Trophoblast cell (in vitro differentiated cells and primary cell): Measurements from ENCODE around the gene KPNB1.

Experiments
- DNase-seq, 2 donors: peaks; one replicate each; pipeline ENCODE4 v3.0.0-alpha.2; 2016
- H2AFZ ChIP-seq: 2 replicates; pipeline ENCODE4 v1.6.1; 2013; ENCODE audit warnings: low read length, moderate library complexity, mild to moderate bottlenecking; ENCODE audit not compliant: insufficient read depth, poor library complexity
- H2AK5ac ChIP-seq: 2 replicates; pipeline ENCODE4 v1.6.1; 2013; ENCODE audit warnings: mild to moderate bottlenecking, low read length
- H2BK120ac ChIP-seq: 2 replicates; pipeline ENCODE4 v1.6.1; 2013; ENCODE audit warnings: low read length, mild to moderate bottlenecking, moderate library complexity; ENCODE audit not compliant: insufficient read depth, poor library complexity
- H2BK12ac ChIP-seq: 2 replicates; pipeline ENCODE4 v1.6.1; 2013; ENCODE audit warnings: mild to moderate bottlenecking, low read length, moderate library complexity
- H2BK5ac ChIP-seq: 2 replicates; pipeline ENCODE4 v1.6.1; 2013; ENCODE audit warnings: low read length, low read depth, moderate library complexity, mild to moderate bottlenecking; ENCODE audit not compliant: poor library complexity
- H3K14ac ChIP-seq: 2 replicates; pipeline ENCODE4 v1.6.1; 2013; ENCODE audit warnings: mild to moderate bottlenecking, low read length
- H3K18ac ChIP-seq: 2 replicates; pipeline ENCODE4 v1.6.1; 2013; ENCODE audit warnings: mild to moderate bottlenecking, low read length
- H3K23ac ChIP-seq: 2 replicates; pipeline ENCODE4 v1.6.1; 2013; ENCODE audit warnings: low read length
- H3K27ac ChIP-seq: 2 replicates; pipeline ENCODE4 v1.5.1; 2013; ENCODE audit warnings: low read depth, mild to moderate bottlenecking, inconsistent platforms, low read length, moderate library complexity
- H3K27me3 ChIP-seq: 2 replicates; pipeline ENCODE4 v1.6.1; 2013; ENCODE audit warnings: inconsistent platforms, mild to moderate bottlenecking, low read length, moderate library complexity; ENCODE audit not compliant: insufficient read depth
- H3K36me3 ChIP-seq, 2 experiments: 1 replicate in 1 of 2; 2 replicates in 1 of 2; pipeline ENCODE4 v1.6.1; 2013; ENCODE audit warnings: low read length in 2 of 2, mild to moderate bottlenecking in 2 of 2, moderate library complexity in 1 of 2; ENCODE audit not compliant: insufficient read depth in 2 of 2, control insufficient read depth in 1 of 2
- H3K4ac ChIP-seq: 2 replicates; pipeline ENCODE4 v1.6.1; 2013; ENCODE audit warnings: low read depth, mild to moderate bottlenecking, low read length, moderate library complexity
- H3K4me1 ChIP-seq, 2 experiments: 1 replicate in 1 of 2; 2 replicates in 1 of 2; pipeline ENCODE4 v1.6.1; 2013; ENCODE audit warnings: low read length in 2 of 2, mild to moderate bottlenecking in 2 of 2, moderate library complexity in 1 of 2; ENCODE audit not compliant: insufficient read depth in 2 of 2, control insufficient read depth in 1 of 2
- H3K4me2 ChIP-seq: 2 replicates; pipeline ENCODE4 v1.6.1; 2013; ENCODE audit warnings: inconsistent platforms, mild to moderate bottlenecking, low read length, moderate library complexity
- H3K4me3 ChIP-seq: 2 replicates; pipeline ENCODE4 v1.5.1; 2013; ENCODE audit warnings: mild to moderate bottlenecking, low read depth, low read length, inconsistent platforms
- H3K79me1 ChIP-seq: one replicate; pipeline ENCODE4 v1.6.1; 2013; ENCODE audit warnings: low read length
- H3K79me2 ChIP-seq: 2 replicates; pipeline ENCODE4 v1.6.1; 2013; ENCODE audit warnings: low read length, mild to moderate bottlenecking; ENCODE audit not compliant: control insufficient read depth, insufficient read depth, poor library complexity
- H3K9ac ChIP-seq: 2 replicates; pipeline ENCODE4 v1.6.1; 2013; ENCODE audit warnings: mild to moderate bottlenecking, low read length
- H3K9me3 ChIP-seq: 2 replicates; pipeline ENCODE4 v1.6.1; 2013; ENCODE audit warnings: low read depth, mild to moderate bottlenecking, control low read depth, inconsistent platforms, low read length; ENCODE audit not compliant: insufficient read depth
- H4K12ac ChIP-seq: 2 replicates; pipeline ENCODE4 v1.6.1; 2013; ENCODE audit warnings: low read depth, mild to moderate bottlenecking, low read length, moderate library complexity
- H4K8ac ChIP-seq: 2 replicates; pipeline ENCODE4 v1.6.1; 2013; ENCODE audit warnings: low read depth, mild to moderate bottlenecking, low read length, moderate library complexity
- H4K91ac ChIP-seq: one replicate; pipeline ENCODE4 v1.6.1; 2013; ENCODE audit warnings: low read depth, mild to moderate bottlenecking, low read length, moderate library complexity
- WGBS: extraction: QIAGEN DNeasy Blood & Tissue Kit; methylation state at CpG from one replicate; pipeline ENCODE4 v1.1.7; 2013; ENCODE audit warnings: missing lambda C conversion rate; ENCODE audit not compliant: insufficient read length, insufficient coverage; ENCODE audit errors: extremely low coverage; 5-methylcytosine and 5-hydroxymethylcytosine counted together

The KPNB1 gene

DNA sequence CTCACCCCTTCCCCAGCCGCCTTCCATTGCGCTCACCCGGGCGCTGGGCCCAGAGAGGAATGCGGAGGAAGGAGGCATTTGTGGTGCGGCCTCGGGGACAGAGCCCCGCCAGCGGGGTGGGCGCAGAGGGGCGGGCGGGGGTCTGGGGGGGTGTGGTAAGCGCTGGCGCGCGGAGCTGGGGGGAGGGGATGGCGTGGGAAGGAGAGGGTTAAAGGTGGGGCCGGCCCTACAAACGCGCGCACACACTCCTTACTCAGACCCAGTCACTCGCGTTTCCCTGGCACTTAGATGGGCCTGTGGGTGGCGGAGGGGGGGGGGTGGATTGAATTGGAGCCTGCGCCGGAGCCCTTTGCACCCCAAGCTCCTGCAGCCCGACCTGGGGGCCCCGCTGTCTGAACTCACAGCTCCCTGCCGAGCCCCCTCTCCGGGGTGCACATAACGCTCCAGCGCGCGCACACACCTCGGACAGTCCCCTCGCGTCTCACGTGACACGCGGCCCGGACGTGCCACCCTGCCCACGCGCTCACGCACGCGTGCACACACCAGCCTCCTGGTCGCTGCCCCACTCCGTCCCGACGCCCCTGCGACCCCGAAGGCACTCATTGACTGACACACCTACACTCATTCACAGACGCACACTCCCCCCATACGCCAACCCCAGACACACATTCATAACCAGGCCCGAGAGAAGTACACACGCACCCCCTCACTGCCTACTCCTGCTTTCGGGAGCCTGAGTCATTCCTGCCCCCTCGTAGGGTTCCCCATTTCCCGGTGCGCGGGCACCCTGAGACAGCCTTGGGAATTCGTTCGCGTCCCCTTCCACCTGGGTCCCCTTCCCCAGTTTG is 45.1 kb downstream of the KPNB1 start:
- Histone ChIP-seq H2AFZ (peak overlapping the region; percentile 80), H2BK120ac (peak overlapping the region; percentile 17), H3K27ac (no peak overlapping the region), H4K12ac (peak overlapping the region; percentile 61), H3K36me3 (peaks cover 1 to 6% of the 10 kb centered on the region in 2 experiments), H3K79me2 (peaks cover 2% of the 10 kb centered on the region), H3K23ac (no peak overlapping the region), H3K14ac (peak overlapping the region; percentile 54), H3K79me1 (peaks cover 11% of the 10 kb centered on the region), H2BK12ac (no peak overlapping the region), H3K27me3 (no peaks in the 10 kb centered on the region), H3K4ac (no peak overlapping the region), H3K4me3 (peak overlapping the region; percentile 83), H4K91ac (peak overlapping the region; percentile 64), H3K18ac (peak overlapping the region; percentile 66), H3K4me2 (peak overlapping the region; percentile 93), H3K4me1 (peaks cover 4 to 11% of the 10 kb centered on the region in 2 experiments), H3K9me3 (no peaks in the 10 kb centered on the region), H3K9ac (peak overlapping the region; percentile 10), H4K8ac (peak overlapping the region; percentile 47), H2AK5ac (no peak overlapping the region), H2BK5ac (no peak overlapping the region)
- no CpG with 5 or more reads among the region's 65 CpGs for WGBS
- DNase-seq, result peak in 1 of 2 donors; percentile 18

DNA sequence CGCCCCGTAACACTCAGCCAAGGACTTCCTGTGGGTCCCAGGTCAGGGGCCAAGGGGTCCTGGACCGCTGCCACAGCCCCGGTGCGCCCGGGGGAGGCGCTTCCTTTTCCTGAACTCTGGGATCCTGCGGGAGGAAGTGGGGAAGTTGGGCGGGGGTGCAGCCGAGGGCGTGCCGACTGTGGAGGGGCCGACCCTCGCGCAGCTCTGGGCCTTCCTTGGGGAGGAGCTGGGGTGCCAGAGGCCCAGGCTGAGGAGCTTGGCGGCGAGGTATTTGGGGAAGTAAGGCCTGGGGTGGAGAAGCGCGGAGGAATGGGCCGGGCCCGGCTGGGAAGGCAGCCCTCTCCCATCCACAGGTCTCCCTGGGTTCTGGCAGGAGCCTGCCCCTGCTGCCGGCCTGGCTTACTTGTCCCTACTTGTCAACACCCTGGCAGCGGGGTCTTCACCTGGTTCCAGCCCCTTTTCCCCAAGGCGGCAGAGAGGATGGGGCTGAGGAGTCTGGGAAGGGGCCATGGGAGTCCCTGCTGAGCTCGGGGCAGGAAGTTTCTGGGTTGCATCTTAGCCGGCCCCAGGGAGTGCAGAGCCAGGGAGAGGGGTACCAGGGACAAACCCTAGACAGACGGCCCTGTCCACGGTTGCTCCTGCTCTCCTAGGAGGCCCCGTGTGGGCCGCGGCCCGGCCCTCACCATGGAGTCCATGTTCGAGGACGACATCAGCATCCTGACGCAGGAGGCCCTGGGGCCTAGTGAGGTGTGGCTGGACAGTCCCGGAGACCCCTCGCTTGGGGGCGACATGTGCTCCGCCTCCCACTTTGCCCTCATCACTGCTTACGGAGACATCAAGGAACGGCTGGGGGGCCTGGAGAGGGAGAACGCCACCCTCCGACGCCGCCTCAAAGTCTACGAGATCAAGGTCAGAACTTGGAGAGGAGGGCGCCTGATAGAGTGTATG is 46.0 kb downstream of the KPNB1 start:
- Histone ChIP-seq H2BK120ac (peak overlapping the region; percentile 17), H3K36me3 (peaks cover 1 to 6% of the 10 kb centered on the region in 2 experiments), H3K4ac (no peak overlapping the region), H3K23ac (no peak overlapping the region), H2AK5ac (no peak overlapping the region), H3K4me2 (peak overlapping the region; percentile 93), H3K4me3 (peak overlapping the region; percentile 83), H2BK12ac (no peak overlapping the region), H3K9ac (no peak overlapping the region), H4K8ac (peak overlapping the region; percentile 47), H4K12ac (peak overlapping the region; percentile 61), H3K18ac (no peak overlapping the region), H3K79me1 (peaks cover 11% of the 10 kb centered on the region), H2BK5ac (no peak overlapping the region), H3K4me1 (peaks cover 4 to 11% of the 10 kb centered on the region in 2 experiments), H3K27ac (no peak overlapping the region), H3K27me3 (no peaks in the 10 kb centered on the region), H2AFZ (peak overlapping the region; percentile 80), H4K91ac (no peak overlapping the region), H3K14ac (no peak overlapping the region), H3K79me2 (peaks cover 2% of the 10 kb centered on the region), H3K9me3 (no peaks in the 10 kb centered on the region)
- WGBS, result no CpG with 5 or more reads among the region's 47 CpGs
- no peak for DNase-seq

DNA sequence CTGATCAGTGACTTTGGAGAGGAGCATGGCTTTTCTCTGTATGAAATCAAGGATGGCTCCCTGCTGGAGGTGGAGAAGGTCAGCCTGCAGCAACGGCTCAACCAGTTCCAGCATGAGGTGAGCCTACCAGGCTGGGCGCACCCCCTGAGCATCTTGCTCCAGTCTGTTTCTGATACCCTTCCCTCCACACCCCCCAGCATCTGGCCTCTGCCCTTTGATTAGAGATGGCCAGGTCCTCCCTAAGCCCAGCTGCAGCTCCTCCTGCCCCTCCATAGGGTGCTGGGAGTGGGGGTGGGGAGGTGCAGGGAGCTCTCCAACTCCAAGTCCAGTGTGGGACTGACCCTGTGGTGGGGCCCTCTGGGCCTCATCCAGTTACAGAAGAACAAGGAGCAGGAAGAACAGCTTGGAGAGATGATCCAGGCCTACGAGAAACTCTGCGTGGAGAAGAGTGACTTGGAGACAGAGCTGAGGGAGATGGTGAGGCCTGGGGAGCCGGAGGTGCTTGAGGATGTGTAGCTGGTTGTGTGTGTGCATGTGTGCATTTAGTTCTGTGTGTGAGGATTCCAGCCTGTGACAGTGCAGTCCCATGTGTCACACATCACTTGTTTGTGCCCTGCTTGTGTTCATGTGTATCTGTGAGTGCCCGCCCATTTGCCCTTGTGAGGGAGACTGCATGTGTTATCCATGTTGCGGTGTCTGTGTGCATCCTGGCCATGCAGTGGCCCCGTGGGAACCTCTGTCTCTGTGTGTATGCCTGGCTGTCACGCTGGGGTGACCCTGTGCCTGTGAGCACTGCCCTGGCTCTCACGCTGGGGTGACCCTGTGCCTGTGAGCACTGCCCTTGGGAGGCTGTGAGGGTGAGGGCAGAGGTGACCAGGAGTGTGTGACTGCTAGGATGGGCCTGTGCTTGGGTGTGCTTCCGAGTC is 47.3 kb downstream of the KPNB1 start:
- no peak overlapping the region for H2BK120ac ChIP-seq
- H3K9me3 ChIP-seq, result no peaks in the 10 kb centered on the region
- no CpG with 5 or more reads among the region's 11 CpGs for WGBS
- H3K18ac ChIP-seq, result no peak overlapping the region
- peaks cover 4 to 11% of the 10 kb centered on the region in 2 experiments for H3K4me1 ChIP-seq
- H3K27me3 ChIP-seq, result no peaks in the 10 kb centered on the region
- H4K12ac ChIP-seq, result no peak overlapping the region
- H2BK12ac ChIP-seq, result no peak overlapping the region
- H3K79me2 ChIP-seq, result peaks cover 2% of the 10 kb centered on the region
- H3K36me3 ChIP-seq, result peaks cover 1 to 6% of the 10 kb centered on the region in 2 experiments
- no peak overlapping the region for H4K8ac ChIP-seq
- no peak overlapping the region for H2AK5ac ChIP-seq
- no peak overlapping the region for H2AFZ ChIP-seq
- no peak overlapping the region for H3K4ac ChIP-seq
- no peak for DNase-seq
- H3K9ac ChIP-seq, result no peak overlapping the region
- H4K91ac ChIP-seq, result no peak overlapping the region
- no peak overlapping the region for H3K23ac ChIP-seq
- no peak overlapping the region for H2BK5ac ChIP-seq
- peak overlapping the region; percentile 18 for H3K4me3 ChIP-seq
- H3K27ac ChIP-seq, result no peak overlapping the region
- no peak overlapping the region for H3K4me2 ChIP-seq
- peaks cover 11% of the 10 kb centered on the region for H3K79me1 ChIP-seq
- H3K14ac ChIP-seq, result no peak overlapping the region
